Hepatic stellate cell (primary cell): ENCODE measurements around the gene CFAP157.

ENCODE experiments used
- DNase-seq: peaks from one replicate; pipeline ENCODE4 v3.0.0; 2011; ENCODE audit warnings: low spot score

Gene CFAP157

DNA sequence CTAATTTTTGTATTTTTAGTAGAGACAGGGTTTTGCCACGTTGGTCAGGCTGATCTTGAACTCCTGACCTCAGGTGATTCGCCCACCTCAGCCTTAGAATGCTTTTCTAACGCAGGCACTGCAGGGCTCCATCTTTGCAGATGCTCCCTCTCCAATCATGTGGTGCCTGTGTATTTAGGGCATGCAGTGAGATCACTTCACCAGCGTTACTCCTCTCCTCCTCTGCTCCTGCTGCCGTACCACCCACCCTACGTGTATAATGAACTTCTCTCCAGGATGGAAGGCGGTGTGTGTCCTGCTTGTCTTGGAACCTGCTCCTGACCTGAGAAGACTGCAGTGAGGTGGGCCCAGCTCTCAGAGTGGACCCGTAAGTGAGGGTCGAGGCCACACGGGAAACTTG lies 13.6 kb upstream of the CFAP157 start:
- DNase-seq, result no peak

DNA sequence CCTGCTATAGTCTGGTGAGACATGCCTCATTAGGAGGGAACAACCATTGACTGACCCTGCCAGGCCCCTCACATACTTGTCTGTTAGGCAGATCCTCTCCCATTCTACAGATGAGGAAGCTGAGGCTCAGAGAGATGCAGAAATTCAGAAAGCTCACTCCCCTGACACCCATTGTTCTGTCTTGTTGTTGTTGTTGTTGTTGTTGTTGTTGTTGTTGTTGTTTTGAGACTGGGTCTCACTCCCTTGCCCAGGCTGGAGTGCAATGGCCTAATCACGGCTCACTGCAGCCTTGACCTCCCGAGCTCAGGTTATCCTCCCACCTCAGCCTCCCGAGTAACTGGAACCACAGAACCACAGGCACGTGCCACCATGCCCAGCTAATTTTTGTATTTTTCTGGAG lies 13.1 kb upstream of the CFAP157 start:
- no peak for DNase-seq

DNA sequence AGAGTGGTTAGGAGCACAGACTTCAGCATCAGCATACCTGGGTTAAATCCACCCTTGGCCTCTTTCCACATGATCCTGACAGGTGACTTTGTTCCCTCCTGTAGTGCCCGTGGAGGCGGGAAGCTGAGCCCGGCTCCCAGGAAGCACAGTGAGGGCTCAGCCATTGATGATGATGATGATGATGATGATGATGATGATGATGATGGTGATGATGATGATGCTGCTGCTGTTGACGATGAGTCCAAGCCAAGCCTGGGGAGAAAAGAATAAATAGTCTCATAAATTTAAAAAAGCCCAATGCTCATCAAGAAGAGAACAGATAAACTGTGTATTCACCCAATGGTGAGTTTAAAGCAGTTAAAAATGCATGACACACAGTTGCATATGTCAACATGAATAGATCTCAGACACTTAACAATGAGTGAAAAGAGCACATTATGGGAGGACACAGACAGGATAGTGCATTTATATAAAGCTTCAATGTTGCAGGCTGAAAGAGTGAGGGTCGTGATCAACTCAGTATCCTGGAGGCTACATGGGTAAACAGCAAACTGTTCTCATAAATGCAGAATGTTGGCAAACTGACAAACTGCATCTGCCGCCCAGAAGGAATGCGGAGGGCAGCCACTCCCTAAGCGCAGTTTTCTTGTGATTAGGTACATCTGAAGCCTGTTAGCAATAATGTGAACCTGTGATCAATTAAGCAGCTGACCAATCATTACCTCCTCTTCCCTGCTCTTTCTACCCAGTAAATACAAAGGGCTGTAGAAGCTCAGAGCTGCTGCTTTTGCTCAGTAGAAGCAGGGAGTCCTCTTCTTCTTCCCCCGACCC lies 11.7 kb upstream of the CFAP157 start:
- DNase-seq, result no peak

- no peak for DNase-seq
These were observed 9.2 kb upstream of the CFAP157 start for GRCh38 chr9:127697575-127697974.

DNA sequence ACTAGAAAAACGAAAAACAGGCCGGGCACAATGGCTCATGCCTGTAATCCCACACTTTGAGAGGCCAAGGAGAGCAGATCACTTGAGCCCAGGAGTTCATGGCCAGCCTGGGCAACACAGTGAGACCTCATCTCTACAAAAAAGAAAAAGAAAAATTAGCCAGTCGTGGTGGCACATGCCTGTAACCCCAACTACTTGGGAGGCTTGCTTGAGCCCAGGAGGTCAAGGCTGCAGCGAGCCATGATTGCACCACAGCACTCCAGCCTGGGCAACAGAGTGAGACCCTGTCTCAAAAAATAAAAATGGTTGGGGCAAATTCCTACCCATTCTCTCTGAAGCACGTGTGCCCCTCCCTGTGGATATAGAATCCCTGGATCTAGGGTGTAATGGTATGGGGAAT lies 8.4 kb upstream of the CFAP157 start:
- DNase-seq, result no peak

DNA sequence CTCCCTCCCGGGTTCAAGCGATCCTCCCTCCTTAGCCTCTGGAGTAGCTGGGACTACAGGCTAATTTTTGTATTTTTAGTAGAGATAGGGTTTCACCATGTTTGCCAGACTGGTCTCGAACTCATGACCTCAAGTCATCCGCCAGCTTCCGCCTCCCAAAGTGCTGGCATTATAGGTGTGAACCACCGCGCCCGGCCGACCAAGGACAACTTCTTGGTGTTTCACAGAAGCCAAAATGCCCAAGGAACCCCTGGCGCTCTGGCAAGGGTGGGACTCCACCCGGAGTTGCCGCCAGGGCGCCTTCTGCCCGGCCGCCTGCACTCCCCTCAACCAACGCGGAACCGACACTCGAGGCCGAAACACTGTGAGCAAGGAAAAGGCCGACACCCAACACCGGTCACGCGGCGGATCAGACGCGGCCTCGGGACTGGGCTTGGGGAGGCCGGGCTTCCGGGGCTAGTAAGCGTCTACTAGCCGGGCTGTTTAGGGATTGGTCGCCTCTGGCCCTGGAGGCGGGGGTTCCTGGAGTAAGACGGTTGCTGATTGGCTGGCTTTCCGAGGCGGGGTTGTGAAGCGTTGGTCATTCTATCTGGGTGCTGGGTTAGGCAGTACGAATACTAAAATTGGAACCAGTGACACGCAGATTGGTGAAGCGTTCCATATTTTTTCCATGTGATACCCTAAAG lies 7.7 kb upstream of the CFAP157 start:
- DNase-seq, result peak; percentile 99

- DNase-seq, result no peak
These were observed 6.6 kb upstream of the CFAP157 start for GRCh38 chr9:127700140-127700539.

GRCh38 chr9:127700594-127701255 lies 6.1 kb upstream of the CFAP157 start:
- DNase-seq, result no peak

- DNase-seq, result no peak
These were observed 3.4 kb upstream of the CFAP157 start for GRCh38 chr9:127703289-127703946.

- DNase-seq, result no peak
These were observed 1.0 kb upstream of the CFAP157 start for GRCh38 chr9:127705577-127706379.

- no peak for DNase-seq
These were observed 978 bp downstream of the CFAP157 start for GRCh38 chr9:127707766-127708165.

GRCh38 chr9:127708952-127709587 lies 2.3 kb downstream of the CFAP157 start:
- DNase-seq, result no peak

GRCh38 chr9:127710204-127710783 lies 3.5 kb downstream of the CFAP157 start:
- DNase-seq, result no peak

- DNase-seq, result no peak
These were observed 4.5 kb downstream of the CFAP157 start for GRCh38 chr9:127711226-127711701.

GRCh38 chr9:127711831-127712274 lies 5.1 kb downstream of the CFAP157 start:
- DNase-seq, result no peak

DNA sequence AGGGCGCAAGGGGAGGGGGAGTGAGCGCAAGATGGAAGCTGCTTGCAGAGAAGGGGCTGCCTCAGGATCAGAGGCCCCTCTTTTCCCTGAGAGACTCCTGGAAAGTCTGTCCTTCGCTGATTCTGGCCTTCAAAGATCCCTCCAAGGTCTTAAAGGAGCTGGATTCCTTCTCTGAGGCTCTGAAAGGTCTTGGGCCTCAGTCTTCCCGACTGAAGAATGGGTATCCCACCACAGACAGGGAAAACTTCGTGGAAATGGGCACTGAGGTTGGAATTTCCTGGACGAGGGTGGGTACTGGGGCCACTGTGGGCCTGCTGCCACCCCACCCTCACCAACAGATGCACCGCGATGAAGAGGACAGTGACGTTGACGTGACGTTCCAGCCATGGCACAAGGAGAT lies 5.6 kb downstream of the CFAP157 start:
- no peak for DNase-seq

DNA sequence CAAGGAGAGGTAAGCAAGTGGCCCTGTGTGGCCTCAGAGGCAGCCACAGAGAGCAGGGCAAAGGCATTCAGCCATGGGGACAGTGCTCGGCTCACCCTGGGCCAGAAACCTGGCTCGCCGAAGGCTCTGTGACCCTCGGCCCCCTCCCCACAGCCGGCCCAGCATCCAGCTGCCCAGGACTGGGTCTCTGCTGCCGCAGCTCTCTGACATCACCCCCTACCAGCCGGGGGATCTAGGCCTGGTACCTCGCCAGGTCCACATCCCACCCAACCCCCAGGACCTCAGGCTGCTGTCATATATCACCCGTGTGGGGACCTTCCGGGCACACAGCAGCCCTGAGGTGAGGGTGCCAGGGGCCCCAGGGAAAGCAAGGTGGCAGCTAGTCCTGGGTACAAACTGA lies 6.1 kb downstream of the CFAP157 start:
- no peak for DNase-seq

GRCh38 chr9:127714020-127714750 lies 7.4 kb downstream of the CFAP157 start:
- DNase-seq, result peak; percentile 39

GRCh38 chr9:127714951-127715469 lies 8.2 kb downstream of the CFAP157 start:
- DNase-seq, result peak; percentile 52
